ENCODE data around the gene DTX3. TPM values are rescaled to one million over a fixed set of nuclear protein-coding genes. Genes with fewer than 3 reads are reported as not detected.

Gene DTX3
- total RNA-seq, 4 donors from 2014 or later = 3.5 to 13.8 (median 6.8) TPM

DNA sequence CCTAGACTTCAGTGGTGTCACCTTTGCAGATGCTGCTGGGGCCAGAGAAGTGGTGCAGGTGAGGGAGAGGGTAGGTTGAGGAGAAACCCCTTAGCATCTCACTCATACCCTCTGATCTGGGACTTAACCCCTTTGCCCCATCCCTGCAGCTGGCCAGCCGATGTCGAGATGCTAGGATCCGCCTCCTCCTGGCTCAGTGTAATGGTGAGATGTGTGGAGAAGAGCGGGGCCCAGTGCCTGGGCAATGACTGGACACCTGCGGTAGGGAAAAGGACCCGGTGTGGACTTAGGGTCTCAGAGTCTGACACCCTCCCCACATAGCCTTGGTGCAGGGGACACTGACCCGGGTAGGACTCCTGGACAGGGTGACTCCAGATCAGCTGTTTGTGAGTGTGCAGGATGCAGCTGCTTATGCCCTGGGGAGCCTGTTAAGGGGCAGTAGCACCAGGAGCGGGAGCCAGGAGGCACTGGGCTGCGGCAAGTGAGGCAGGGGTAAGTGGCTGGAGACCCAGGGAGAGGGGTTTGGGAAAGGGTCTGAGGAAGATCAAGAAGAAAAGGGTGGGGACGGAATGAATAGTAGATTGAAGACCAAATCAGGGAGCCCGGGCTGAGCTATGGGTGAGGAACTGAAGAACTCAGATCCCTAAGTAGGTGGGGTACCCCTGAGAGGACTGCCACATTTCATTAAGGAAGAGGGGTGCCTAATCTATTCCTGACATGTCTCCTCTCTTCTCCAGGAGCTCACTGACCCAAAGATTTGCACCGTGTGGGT lies 20.8 kb downstream of the DTX3 start:
- H3K9me3 ChIP-seq = no peaks in the 10 kb centered on the region
- H3K27ac ChIP-seq = no peak overlapping the region
- peaks cover 8 to 14% of the 10 kb centered on the region in 2 donors for H3K4me1 ChIP-seq
- H3K27me3 ChIP-seq = peaks cover 31 to 46% (median 42%) of the 10 kb centered on the region in 3 donors
- in situ Hi-C loops (cut with MboI; ENCODE audit: low sequenced_read_pairs in 4 of 4) = loop anchor here in 2 of 4 donors (5.0 to 10.0 kb wide), 2 partner anchors 43 to 51 kb away; no protein-coding TSS in a partner anchor
- TF ChIP-seq, protein P1, sequence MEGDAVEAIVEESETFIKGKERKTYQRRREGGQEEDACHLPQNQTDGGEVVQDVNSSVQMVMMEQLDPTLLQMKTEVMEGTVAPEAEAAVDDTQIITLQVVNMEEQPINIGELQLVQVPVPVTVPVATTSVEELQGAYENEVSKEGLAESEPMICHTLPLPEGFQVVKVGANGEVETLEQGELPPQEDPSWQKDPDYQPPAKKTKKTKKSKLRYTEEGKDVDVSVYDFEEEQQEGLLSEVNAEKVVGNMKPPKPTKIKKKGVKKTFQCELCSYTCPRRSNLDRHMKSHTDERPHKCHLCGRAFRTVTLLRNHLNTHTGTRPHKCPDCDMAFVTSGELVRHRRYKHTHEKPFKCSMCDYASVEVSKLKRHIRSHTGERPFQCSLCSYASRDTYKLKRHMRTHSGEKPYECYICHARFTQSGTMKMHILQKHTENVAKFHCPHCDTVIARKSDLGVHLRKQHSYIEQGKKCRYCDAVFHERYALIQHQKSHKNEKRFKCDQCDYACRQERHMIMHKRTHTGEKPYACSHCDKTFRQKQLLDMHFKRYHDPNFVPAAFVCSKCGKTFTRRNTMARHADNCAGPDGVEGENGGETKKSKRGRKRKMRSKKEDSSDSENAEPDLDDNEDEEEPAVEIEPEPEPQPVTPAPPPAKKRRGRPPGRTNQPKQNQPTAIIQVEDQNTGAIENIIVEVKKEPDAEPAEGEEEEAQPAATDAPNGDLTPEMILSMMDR (IDR thresholded peaks at IDR 0.05 in 4 of 5, conservative IDR thresholded peaks at IDR 0.05 in 1 of 5) = no peak
- no peak for TF ChIP-seq POLR2A (IDR thresholded peaks at IDR 0.05)
- intact Hi-C loops (cut with DNase I; ENCODE audit: low total_unique reads) = no loop called here
- ATAC-seq (no peak), DNase-seq (no peak)
- H3K4me3 ChIP-seq = no peak overlapping the region
- peaks cover 0 to 5% of the 10 kb centered on the region in 2 donors for H3K36me3 ChIP-seq

DNA sequence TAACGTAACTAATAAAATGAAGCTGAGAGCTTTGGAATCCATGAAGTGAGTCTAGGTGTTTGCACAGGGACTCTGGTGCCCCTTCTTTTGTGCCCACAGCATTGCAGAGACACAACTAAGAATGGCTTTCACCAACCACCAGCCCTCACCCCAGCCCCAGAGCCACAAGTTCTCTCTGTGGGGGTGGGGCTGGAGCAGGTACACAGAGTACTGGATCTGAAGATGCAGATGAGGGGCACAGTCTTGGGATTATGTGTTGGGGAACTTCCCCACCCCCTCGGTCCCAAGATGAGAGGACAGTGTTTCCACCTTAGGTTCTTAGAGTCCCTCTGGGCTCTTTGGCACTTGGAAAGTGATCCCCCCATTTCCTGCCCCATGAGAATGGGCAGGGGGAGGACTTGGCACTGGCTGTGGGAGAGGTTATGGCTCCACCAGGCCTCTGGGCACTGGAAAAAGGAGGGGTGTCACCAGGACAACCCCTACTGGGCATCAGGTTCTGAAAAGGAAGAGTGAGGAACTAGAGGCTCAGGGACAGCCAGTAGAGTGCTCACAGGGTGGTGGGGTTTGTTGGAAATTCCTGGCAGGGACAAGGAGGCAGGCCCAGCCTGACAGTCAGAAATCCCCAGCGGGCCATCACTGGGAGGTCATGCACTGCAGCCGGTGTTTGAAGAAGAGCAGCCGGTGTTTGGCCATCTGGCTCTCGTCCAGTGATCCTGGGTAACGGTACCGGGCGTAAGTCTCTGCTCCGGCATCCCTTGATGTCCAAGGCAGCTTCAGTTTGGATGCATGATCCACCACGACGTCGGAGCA lies 21.7 kb downstream of the DTX3 start:
- Histone ChIP-seq H3K27ac (no peak overlapping the region), H3K9me3 (no peaks in the 10 kb centered on the region), H3K27me3 (peaks cover 23 to 38% (median 33%) of the 10 kb centered on the region in 3 donors), H3K4me1 (peaks cover 4 to 8% of the 10 kb centered on the region in 2 donors), H3K4me3 (no peak overlapping the region), H3K36me3 (peaks cover 0 to 5% of the 10 kb centered on the region in 2 donors)
- intact Hi-C loops (cut with DNase I; ENCODE audit: low total_unique reads) = no loop called here
- no peak for TF ChIP-seq POLR2A (IDR thresholded peaks at IDR 0.05)
- no peak for ATAC-seq
- DNase-seq = no peak
- in situ Hi-C loops (cut with MboI; ENCODE audit: low sequenced_read_pairs in 4 of 4) = loop anchor here in 2 of 4 donors (5.0 to 10.0 kb wide), 2 partner anchors 44 to 52 kb away; no protein-coding TSS in a partner anchor

DNA sequence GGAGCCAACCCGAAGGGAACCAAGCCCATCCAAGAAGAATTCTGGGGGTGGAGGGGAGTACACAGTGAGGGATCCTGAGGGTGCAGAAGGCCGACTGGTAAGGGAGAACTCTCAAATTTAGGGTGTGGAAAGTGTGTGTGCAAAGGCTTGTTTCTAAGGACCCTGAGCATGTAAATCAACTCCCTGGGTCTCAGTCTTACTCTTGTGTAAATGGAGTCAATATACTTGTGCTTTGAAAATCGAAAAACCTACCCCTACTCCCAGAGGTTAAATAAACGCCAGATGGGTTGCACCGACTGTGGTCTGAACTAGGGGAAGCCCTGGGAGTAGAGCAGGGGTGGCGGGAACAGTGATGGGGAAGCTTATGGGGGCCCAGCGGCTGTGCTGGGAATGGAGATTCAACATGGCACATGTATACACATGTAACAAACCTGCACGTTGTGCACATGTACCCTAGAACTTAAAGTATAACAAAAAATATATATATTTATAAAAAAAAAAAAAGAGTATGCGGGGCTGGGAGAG lies 22.4 kb downstream of the DTX3 start:
- no peak for TF ChIP-seq POLR2A (IDR thresholded peaks at IDR 0.05)
- TF ChIP-seq, protein P1 (IDR thresholded peaks at IDR 0.05 in 4 of 5, conservative IDR thresholded peaks at IDR 0.05 in 1 of 5) = no peak
- ATAC-seq (no peak), DNase-seq (no peak)
- Histone ChIP-seq H3K27ac (no peak overlapping the region), H3K4me1 (peaks cover 0 to 7% of the 10 kb centered on the region in 2 donors), H3K36me3 (peaks cover 0 to 5% of the 10 kb centered on the region in 2 donors), H3K4me3 (no peak overlapping the region), H3K27me3 (peaks cover 19 to 31% (median 27%) of the 10 kb centered on the region in 3 donors), H3K9me3 (no peaks in the 10 kb centered on the region)
- intact Hi-C loops (cut with DNase I; ENCODE audit: low total_unique reads) = no loop called here
- in situ Hi-C loops (cut with MboI; ENCODE audit: low sequenced_read_pairs in 4 of 4) = loop anchor here in 2 of 4 donors (5.0 to 10.0 kb wide), 2 partner anchors 45 to 52 kb away; no protein-coding TSS in a partner anchor

DNA sequence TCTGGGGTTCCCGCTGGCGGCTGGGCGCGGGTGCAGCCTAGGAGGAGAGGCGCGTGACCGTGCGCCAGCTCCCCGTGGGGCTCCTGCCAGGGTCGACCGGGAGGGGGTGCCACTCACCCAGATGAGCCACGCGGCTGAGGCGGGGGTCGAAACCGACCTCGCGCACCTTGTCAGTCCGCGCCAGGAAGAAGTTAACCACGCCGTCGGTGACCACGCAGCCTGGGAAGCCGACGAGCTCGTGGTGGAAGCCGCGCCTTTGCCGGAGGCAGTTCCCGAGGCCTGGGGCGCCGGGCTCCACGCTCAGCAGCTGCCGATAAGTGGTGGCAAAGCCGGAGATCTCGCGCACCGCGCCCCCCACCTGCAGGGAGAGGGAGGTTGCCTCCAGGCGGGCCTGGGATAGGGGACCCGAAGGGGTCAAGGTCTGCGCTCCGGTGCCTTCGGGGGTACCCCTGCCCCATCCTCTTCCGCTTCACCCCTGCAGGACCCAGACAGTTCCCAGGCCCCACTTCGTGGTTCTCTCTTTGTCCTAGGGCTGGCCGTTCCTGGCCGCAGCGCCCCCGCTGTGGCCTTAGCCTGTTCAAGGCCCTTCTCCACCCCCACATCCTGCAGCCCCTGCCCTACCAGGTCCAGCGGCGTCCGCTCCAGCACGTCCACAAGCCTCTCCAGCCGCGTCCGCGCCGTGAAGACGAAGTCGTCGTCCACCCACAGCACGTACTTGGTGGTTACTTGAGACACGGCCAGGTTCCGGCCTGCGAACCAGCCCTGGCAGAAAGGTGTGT lies 23.1 kb downstream of the DTX3 start:
- intact Hi-C loops (cut with DNase I; ENCODE audit: low total_unique reads) (no loop called here), in situ Hi-C loops (cut with MboI; ENCODE audit: low sequenced_read_pairs in 4 of 4) (loop anchor here in 2 of 4 donors (5.0 to 10.0 kb wide), 2 partner anchors 45 to 53 kb away; no protein-coding TSS in a partner anchor)
- DNase-seq = no peak
- H3K4me3 ChIP-seq = no peak overlapping the region
- no peak overlapping the region for H3K27ac ChIP-seq
- ATAC-seq = no peak
- TF ChIP-seq POLR2A (IDR thresholded peaks at IDR 0.05) = no peak
- TF ChIP-seq, protein P1 (IDR thresholded peaks at IDR 0.05 in 4 of 5, conservative IDR thresholded peaks at IDR 0.05 in 1 of 5) = no peak
- peaks cover 0 to 6% of the 10 kb centered on the region in 2 donors for H3K4me1 ChIP-seq
- H3K27me3 ChIP-seq = peaks cover 12 to 24% (median 22%) of the 10 kb centered on the region in 3 donors
- no peaks in the 10 kb centered on the region for H3K9me3 ChIP-seq
- H3K36me3 ChIP-seq = peaks cover 0 to 5% of the 10 kb centered on the region in 2 donors

Measured in gastrocnemius medialis (tissue), 4 donors.